Dedifferentiated amniotic fluid mesenchymal stem cell (primary cell): ENCODE measurements around the gene DLEC1.
"Not testable (repeated sequence)": the region's sequence is repeated elsewhere in the genome, so short reads cannot be mapped to it uniquely, and the experiment has no call there.

Source experiments
- DNase-seq: peaks from one replicate; pipeline ENCODE4 v3.0.0-alpha.2; 2016; ENCODE audit errors: extremely low spot score

DLEC1 gene

DNA sequence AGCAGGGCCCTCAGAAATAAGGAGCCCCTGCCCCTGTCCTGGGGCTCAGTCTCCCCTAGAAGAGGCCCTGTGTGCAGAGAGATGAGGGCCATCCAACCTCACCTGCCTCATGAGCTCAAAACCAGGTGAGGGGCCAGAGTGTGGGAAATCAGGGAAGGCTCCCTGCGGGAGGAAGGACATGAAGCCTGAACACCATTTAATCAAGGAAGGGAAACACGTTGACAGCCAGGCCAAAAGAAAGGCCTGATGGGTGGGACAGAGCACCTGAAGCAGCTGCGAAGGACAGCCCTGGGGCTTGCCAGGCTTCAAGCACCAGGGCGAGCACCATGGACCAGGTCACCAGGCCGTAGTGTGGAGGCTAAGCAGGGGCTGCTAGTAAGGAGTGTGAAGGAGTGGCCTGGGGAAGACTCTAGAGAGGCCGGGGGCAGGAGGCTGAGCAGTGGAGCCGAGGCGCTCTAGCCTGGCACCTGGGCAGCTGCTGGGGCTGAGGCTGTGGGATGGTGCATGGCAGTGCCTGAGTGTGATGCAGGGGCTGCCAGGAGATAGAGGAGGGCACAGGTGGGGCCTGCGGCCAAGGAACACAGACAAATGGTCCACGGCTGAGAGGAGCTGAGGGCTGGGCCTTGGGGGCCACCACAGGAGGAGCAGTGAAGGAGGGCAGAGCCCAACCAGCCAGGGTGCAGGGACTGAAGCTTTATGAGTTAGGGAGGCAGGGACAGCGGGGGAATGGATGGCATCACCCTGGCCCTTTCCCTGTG lies 81.9 kb downstream of the DLEC1 start:
- DNase-seq, result no peak

DNA sequence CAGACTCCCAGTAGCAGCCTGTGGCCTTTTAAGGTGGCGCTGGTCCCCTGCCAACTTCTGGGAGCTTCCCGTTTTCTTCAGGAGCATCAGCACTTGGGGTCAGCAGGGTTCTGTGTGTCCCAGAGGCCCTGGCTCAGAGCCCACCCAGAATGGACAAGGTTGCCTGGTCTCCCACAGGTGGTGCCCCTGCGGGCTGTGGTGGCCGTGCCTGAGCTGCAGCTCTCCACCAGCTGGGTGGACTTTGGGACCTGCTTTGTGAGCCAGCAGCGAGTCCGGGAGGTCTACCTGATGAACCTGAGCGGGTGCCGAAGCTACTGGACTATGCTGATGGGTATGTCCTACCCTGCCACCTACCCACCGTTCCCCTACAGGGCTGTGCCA lies 82.4 kb downstream of the DLEC1 start:
- DNase-seq, result no peak

DNA sequence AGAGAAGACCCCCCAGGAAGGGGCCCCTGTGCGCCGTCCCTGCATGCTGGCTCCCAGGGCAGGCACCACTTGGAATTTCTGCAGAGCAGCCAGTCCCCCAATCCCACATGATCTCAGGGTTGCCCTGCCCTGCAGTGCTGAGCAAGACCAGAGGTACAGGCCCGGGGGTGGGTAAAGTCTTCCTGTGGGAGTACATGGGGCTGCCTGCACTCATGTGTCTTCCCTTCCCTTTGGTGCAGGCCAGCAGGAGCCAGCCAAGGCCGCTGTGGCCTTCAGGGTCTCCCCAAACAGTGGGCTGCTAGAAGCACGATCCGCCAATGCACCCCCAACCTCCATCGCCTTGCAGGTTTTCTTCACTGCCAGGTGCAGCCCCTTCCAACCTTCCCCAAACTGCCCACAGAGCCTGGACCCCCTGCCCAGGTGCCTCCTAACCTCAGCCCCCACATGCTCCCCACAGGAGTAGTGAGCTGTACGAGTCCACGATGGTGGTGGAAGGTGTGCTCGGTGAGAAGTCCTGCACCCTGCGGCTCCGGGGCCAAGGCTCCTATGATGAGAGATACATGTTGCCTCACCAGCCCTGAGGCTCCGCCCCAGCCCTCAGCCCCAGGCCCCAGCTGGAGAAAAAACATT lies 82.9 kb downstream of the DLEC1 start:
- no peak for DNase-seq

DNA sequence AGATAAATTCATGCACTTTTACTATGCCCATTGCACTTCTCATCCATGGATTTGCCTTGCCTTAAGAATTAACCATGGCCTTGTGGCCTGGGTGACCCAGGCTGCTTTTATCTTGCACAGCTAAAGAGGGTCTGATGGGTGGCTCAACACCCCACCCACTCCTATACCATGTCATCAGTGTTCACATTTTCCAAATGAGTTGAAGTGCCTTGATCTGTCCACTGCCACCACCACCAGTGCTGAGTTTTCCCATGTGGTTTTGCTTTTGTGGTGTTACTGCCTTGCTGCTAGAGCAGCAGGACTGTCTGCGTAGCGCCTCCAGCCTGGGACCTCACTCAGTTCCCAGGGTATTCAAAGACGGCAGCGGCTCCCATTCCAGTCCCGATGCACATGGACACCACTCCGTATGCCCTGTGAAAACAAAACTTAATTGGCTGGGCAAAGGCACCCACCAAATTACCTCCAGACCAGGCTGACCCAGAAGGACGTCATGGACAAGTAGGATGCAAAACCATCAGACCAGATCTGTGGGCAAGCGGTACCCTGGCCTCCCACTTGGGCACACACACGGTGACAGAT lies 83.8 kb downstream of the DLEC1 start:
- no peak for DNase-seq

DNA sequence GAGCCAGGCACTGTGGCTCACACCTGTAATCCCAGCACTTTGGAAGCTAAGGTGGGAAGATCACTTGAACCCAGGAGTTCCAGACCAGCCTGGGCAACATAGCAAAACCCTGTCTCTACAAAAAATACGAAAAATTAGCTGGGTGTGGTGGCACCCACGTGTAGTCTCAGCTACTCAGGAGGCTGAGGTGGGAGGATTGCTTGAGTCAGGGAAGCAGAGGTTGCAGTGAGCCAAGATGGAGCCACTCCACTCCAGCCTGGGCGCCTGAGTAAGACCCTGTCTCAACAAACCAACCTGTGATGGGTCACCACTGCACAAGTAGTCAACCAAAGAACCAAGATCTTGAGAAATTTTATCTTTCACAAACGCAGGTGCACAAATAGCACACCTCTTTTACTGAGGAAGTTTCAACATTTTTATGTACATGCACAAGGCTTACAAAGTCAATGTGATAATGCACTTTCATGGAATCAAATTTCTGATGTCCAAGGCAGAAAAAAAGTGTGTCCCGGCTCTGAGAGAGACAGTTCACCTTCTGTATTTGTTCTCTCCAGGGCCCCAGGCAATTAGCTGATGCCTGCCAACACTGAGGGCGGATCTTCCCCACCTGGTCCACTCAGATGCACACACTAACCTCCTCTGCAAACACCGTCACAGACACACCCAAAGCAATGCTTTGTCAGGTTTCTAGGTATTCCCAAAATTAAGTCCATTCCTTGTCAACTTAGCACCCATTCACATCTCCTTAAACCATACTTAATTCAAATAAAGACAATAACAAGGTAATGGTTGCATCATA lies 85.5 kb downstream of the DLEC1 start:
- no peak for DNase-seq

DNA sequence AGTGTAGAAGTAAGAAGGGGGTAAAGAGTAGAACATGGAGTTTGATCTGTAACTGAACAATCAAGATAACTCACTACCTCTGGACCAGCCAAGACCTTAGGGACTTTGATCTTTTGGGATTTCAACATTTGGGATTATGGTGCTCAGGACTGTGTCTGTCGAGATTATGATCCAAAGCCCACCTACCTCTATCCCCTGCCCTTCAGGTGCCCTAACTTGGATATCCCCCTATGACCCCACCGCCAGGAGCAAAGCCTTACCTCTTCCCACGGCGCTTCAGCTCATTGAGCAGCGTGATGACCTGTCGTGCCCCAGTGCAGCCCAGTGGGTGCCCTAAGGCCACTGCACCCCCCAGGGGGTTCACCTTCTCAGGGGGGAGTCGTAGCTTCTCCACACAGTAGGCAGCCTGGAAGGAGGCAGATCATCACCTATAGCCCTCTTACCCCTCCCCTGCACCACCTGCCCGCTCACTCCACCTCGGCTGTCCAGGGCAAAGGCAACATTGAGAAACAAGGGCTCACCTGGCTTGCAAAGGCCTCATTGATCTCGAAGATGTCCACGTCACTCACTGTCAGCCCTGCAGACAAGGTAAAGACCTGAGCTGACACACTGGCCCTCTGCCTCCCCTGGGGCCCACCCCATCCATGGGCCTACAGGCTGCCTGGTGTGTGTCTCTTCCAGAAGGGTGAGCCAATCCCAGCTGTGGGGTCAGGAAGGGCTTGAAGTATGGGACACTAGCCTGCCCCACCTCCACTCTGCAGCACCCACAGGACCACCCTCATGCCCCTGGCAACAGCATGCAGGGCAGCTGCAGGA lies 86.5 kb downstream of the DLEC1 start:
- no peak for DNase-seq

DNA sequence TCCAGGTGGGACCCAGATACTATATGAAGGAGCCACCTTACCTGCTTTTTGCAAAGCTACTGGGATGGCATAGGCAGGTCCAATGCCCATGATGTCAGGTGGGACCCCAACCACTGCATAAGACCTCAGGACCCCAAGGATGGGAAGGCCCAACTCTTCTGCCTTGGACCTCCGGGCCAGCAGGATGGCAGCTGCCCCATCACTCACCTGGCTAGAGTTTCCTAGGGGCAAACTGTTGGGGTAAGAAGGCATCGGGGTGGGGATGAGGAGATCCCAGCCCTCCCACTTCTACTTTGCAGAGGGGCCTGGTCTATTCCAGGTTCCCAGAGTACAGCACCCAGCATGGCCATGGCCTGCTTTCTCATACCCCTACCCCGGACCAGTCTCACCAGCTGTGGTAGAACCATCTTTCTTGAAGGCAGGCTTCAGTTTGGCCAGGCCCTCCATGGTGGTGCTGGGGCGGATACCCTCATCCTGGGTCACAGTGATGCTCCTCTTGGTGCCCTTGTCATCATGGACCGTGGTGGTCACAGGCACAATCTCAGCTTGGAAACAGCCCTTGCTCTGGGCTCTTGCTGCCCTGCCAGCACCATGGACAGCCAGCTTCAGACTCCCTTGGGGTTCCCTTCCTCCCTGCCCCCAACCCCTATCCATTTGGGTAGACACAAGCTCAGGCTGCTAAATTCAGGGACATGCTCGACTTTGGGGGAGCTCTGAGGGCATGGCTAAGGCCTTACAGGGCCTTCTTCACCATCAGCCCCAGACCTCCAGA lies 87.3 kb downstream of the DLEC1 start:
- no peak for DNase-seq

DNA sequence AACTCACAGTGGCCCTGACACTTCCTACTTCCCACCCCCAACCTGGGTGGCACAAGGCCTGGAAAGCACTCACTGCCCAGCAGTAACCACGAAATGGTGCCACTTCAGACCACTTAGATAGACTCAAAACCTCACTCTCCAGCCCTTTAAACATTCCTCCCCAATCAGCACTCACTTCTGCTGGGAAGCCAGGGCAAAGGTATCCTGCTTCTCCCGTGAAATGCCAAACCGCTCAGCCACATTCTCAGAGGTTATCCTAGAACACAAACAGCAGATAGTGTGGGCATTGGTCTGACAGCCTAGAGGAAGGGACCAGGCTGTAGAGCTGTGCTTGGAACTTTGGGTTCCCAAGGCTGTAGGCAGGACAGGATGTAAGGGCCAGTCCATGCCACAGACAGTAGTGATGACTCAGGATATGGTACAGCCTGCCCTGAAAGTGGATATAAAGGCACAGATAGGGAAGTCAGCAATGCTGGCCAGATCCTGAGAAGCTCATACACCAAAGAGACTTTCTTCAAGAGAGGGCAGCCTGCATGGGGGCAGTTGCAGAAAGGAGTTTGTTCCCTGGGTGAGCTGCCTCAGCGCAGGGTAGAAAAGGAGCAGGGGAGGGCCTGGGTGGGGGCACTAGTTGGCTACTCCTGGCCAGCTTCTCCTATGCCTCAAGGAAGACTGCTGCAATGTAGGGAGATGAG lies 88.7 kb downstream of the DLEC1 start:
- no peak for DNase-seq

DNA sequence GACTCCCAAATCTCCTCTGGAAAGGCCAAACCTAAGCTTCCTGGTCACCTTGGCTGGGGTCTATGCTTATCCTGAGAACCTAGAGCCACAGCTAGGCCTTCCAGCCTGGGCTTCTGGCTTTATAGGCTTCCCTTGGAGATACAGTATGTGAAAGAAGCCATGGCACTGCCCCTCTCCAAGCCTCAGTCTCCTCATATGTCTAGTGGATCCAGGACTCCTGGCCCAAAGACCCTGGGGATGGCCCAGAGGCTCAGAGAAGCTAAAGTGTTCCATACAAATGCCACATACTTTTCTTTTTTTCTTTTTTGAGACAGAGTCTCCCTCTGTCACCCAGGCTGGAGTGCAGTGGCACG lies 89.3 kb downstream of the DLEC1 start:
- no peak for DNase-seq

DNA sequence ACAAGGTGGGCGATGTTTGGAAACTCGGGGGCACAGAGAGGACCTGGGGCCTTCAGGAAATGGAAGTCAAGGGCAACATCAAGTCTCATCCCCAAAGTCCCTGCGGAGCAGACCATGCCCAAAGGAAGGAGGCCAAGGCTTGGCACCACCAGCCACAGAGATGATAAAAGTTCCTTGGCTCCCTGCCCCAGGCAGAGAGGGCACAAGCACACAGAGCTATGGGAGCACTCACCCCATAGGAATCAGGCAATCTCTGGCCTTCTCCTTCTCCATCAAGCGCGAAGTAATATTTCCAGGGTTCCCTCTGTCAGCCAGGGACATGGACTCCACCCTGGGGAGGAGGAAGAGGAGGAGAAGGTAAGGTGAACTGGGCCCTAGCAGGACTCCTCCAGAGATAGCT lies 90.0 kb downstream of the DLEC1 start:
- no peak for DNase-seq

DNA sequence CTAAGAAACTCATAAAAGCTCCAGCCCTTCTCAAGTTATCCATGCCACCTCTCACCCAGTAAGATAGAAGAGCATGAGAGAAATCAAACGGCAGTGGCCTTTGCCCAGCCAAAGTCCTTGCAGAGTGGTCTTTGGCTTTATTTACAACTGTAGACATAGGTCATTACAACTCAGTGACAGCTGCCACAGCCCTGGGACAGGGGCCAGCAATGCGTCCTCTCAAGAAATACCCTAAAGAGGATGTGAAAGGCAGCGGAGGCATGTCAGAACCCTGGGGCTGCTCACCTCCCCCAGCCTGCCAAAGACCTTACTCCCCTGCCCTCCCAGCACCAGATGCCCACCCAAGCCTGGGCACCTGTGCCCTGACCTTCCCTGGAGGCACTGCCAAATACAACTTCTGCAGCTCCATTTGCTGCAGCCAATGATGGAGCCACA lies 91.6 kb downstream of the DLEC1 start:
- DNase-seq, result no peak

DNA sequence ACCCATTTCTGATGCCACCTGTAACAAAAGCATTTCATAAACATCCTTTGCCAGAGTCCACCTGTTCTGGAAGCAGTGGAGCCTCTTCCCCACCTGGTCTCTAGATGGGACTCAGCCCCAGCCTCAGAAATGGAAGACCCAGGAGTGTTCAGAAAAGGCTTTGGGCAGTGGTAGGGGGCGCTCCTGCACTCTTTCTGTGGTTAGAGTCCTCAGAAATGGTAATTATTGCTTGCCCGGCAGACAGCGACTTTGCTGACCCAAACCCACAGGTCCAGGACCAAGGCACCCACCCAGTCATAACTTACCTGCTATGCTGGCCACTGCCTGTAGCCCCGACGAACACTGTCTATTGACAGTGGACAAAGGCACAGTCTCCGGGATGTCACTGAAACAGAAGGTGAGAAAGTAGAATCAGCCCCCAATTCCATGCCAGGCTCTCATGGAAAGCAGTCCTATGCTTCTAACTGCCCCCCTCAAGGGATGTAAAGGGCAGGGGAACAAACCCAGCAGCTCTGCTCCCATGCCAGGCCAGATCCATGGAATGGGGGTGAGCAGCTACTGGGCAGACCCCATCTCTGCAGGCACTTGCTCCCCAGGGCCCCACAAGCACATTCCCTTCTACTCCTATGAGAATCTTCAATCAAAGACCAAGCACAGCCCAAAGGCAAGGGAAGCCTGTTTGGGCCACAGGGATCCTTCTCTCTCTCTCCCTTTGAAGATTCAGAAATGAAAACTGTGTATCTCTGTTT lies 92.8 kb downstream of the DLEC1 start:
- DNase-seq, result no peak

DNA sequence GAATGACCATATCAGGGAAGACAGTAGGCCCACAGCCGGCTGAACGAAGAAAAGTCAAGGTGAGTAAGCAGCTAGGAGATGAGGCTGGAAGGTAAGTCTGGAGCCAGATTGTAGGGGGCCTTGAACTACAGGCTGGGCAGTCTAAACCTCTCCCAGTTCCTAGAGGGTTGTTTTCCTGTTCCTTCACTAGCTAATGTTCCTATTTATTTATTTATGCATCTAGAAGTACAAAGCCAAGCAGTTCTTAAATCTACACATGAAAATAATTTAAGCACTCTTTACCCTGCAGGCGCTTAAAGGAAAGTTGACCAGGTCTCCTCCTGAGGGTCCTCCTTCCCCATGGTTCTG lies 94.2 kb downstream of the DLEC1 start:
- no peak for DNase-seq

DNA sequence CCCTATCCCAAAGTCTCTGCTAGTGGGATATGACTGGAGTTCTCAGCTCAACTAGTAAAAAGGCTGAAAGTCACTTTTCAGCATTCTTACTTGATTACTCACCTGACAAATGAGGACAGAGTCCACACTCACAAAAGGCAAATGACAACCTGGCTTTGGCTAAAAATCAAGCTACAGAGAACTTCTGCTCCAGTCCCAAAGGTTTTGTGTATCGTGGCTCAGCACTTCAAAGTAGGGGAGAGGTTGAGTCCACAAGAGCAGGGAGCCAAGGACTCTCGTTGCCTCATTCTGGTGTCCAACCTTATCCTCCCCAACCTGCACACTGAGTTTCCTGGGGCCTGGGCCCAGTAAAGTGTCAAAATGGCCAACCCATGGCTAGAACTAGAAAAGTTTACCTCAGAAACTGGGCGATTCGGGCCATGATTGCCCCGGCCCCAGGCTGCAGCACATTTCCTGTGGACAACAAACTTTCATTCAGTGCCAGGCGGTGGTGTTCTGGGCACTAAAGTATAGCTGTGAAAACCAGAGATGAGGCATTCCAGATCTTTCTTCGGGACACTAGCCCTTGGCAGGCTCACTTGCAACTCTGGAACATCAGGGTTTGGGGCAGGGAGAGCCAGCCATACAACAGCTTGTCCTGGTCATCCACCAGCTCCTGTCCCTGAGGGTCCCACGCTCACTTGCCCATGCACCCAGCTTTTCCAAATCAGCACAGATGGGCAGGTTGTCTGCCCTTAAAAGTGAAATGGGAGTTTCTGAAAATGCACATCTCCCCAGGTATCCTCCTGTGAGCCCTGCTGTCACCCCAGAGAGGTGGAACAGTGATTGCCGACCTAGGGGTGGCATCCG lies 94.8 kb downstream of the DLEC1 start:
- DNase-seq, result no peak

DNA sequence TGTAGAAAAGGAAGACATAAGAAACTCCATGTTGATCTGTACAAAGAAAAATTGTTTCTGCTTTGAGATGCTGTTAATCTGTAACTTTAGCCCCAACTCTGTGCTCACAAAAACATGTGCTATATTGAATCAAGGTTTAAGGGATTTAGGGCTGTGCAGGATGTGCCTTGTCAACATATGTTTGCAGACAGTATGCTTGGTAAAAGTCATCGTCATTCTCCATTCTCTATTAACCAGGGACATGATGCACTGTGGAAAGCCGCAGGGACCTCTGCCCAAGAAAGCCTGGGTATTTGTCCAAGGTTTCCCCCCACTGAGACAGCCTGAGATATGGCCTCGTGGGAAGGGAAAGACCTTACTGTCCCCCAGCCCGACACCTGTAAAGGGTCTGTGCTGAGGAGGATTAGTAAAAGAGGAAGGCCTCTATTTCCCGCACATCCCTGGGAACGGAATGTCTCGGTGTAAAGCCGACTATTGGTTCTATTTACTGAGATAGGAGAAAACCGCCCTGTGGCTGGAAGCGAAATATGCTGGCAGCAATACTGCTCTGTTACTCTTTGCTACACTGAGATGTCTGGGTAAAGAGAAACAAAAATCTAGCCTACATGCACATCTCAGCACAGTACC lies 95.6 kb downstream of the DLEC1 start:
- not testable (repeated sequence) for DNase-seq

DNA sequence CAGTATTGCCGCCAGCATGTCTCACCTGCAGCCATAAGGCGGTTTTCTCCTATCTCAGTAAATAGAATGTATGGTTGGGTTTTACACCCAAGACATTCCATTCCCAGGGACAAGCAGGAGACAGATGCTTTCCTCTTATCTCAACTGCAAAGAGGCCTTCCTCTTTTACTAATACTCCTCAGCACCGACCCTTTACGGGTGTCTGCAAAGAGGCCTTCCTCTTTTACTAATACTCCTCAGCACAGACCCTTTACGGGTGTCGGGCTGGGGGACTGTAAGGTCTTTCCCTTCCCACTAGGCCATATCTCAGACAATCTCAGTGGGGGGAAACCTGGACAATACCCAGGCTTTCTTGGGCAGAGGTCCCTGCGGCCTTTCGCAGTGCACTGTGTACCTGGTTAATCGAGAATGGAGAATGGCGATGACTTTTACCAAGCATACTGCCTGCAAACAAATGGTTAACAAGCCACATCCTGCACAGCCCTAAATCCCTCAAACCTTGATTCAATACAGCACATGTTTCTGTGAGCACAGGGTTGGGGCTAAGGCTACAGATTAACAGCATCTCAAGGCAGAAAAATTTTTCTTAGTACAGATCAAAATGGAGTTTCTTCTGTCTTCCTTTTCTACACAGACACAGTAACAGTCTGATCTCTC lies 96.7 kb downstream of the DLEC1 start:
- not testable (repeated sequence) for DNase-seq

DNA sequence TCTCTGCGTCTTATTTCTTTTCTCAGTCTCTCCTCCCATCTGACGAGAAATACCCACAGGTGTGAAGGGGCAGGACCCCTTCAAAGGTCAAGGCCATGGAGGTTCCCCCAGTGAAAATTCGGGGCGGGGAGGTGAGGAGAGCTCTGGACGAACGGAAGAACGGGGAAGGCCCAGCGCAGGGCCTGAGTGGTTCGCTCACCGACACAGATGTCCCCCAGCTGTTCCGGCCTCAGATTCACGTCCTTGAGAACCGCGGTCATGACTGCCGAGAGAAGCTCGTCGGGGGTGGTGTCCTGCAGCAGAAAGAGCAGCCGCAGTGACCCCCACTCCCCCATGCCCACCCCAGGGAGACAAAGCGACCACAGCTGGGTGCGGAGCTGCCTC lies 97.4 kb downstream of the DLEC1 start:
- DNase-seq, result no peak
